Tibial nerve (tissue), 4 donors: ENCODE data around the gene RCL1. TPM values are rescaled to one million over a fixed set of nuclear protein-coding genes. Genes with fewer than 3 reads are reported as not detected.

Source experiments
- DNase-seq, 2 donors: peaks; one replicate each; pipeline ENCODE4 v3.0.0-alpha.2; 2019; ENCODE audit warnings: low spot score in 2 of 2
- H3K27ac ChIP-seq, 4 donors: fragments of 200-600 bp; sonication (generic) in 3 of 4; one replicate each; pipeline ENCODE4 v1.5.1; 2017 to 2019; ENCODE audit warnings: mild to moderate bottlenecking in 1 of 4
- H3K27me3 ChIP-seq, 2 donors: fragments of 200-600 bp; sonication (generic) in 1 of 2; one replicate each; pipeline versions ENCODE4 v1.5.1 to v1.6.0; 2017 to 2019
- H3K36me3 ChIP-seq, 3 donors: fragments of 200-600 bp; sonication (generic); one replicate each; pipeline ENCODE4 v1.5.1; 2018 to 2019
- H3K4me1 ChIP-seq, 4 donors: fragments of 200-600 bp; sonication (generic) in 3 of 4; one replicate each; pipeline ENCODE4 v1.5.1; 2017 to 2019
- H3K4me3 ChIP-seq, 4 donors: fragments of 200-600 bp; sonication (generic) in 3 of 4; one replicate each; pipeline ENCODE4 v1.5.1; 2017 to 2019; ENCODE audit warnings: mild to moderate bottlenecking in 1 of 4, moderate library complexity in 1 of 4
- H3K9me3 ChIP-seq, 4 donors: fragments of 200-600 bp; sonication (generic) in 3 of 4; one replicate each; pipeline ENCODE4 v1.5.1; 2017 to 2019
- EP300 ChIP-seq, 2 donors: sonication (generic); formaldehyde crosslinking; IDR thresholded peaks; one replicate each; pipeline ENCODE4 v1.6.1; 2017; ENCODE audit warnings: antibody characterized with exemption in 2 of 2, mild to moderate bottlenecking in 1 of 2
- POLR2A ChIP-seq, 2 donors: fragments of 450-650 bp; IDR thresholded peaks; one replicate each; pipeline ENCODE4 v1.6.1; 2017; ENCODE audit warnings: antibody characterized with exemption in 2 of 2, mild to moderate bottlenecking in 2 of 2, moderate library complexity in 2 of 2
- WGBS, 2 donors: methylation state at CpG; one replicate each; pipeline ENCODE4 v1.1.5; 2018; 5-methylcytosine and 5-hydroxymethylcytosine counted together
- total RNA-seq, 4 donors: library from RNA; depleted of rRNA; stranded (reverse); fragments of >200 nt; gene quantifications; one replicate each; pipeline ENCODE4 v1.1.0, GENCODE V29; 2016
- TF ChIP-seq, protein P1 (sequence below), 5 experiments: fragments of 200-600 bp in 3 of 5; fragments of 450-650 bp in 2 of 5; sonication (generic) in 3 of 5; IDR thresholded peaks; one replicate each; pipeline ENCODE4 v1.5.1; 2016 to 2019; ENCODE audit warnings: antibody characterized with exemption in 5 of 5, mild to moderate bottlenecking in 3 of 5, moderate library complexity in 2 of 5

Gene RCL1
- total RNA-seq, 4 donors from 2014 or later: 54.8 to 85.3 (median 64.0) TPM

DNA sequence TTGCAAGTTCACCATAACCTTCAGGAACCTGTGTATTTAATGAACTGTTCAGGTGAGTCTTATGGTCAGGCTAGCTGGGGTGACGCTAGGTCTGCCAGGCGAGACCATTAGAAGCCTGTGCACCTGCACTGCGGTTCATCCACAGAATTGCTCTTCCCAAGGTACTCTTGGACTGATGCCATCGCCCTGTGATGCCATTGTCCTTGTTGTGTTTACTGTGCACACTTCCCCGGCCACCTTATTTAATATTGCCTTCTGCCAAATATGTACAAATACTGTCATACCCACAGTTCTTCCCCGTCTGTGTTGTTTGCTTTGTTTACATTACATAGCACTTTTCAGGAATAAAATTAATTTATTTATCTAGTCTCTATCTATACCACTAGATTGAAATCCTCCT, 66.3 kb downstream of the RCL1 start:
- TF ChIP-seq POLR2A (IDR thresholded peaks at IDR 0.05) (no peak), EP300 (IDR thresholded peaks at IDR 0.05) (no peak)
- H3K27me3 ChIP-seq: no peaks in the 10 kb centered on the region
- WGBS, 2 donors: 94% methylated on average over 6 of the region's 6 CpGs
- peaks cover 0 to 71% (median 4%) of the 10 kb centered on the region in 3 donors for H3K36me3 ChIP-seq
- peaks cover 0 to 31% (median 0%) of the 10 kb centered on the region in 4 donors for H3K4me1 ChIP-seq
- no peak for DNase-seq
- no peak overlapping the region for H3K27ac ChIP-seq
- no peaks in the 10 kb centered on the region for H3K9me3 ChIP-seq
- no peak overlapping the region for H3K4me3 ChIP-seq

GRCh38 chr9:4860383-4860782, 67.6 kb downstream of the RCL1 start:
- TF ChIP-seq, protein P1, sequence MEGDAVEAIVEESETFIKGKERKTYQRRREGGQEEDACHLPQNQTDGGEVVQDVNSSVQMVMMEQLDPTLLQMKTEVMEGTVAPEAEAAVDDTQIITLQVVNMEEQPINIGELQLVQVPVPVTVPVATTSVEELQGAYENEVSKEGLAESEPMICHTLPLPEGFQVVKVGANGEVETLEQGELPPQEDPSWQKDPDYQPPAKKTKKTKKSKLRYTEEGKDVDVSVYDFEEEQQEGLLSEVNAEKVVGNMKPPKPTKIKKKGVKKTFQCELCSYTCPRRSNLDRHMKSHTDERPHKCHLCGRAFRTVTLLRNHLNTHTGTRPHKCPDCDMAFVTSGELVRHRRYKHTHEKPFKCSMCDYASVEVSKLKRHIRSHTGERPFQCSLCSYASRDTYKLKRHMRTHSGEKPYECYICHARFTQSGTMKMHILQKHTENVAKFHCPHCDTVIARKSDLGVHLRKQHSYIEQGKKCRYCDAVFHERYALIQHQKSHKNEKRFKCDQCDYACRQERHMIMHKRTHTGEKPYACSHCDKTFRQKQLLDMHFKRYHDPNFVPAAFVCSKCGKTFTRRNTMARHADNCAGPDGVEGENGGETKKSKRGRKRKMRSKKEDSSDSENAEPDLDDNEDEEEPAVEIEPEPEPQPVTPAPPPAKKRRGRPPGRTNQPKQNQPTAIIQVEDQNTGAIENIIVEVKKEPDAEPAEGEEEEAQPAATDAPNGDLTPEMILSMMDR (IDR thresholded peaks at IDR 0.05): no peak
- no peak for TF ChIP-seq POLR2A (IDR thresholded peaks at IDR 0.05)
- H3K27me3 ChIP-seq: no peaks in the 10 kb centered on the region
- peaks cover 0 to 68% (median 4%) of the 10 kb centered on the region in 3 donors for H3K36me3 ChIP-seq
- H3K27ac ChIP-seq: no peak overlapping the region
- H3K4me3 ChIP-seq: no peak overlapping the region
- H3K4me1 ChIP-seq: peaks cover 0 to 24% (median 0%) of the 10 kb centered on the region in 4 donors
- WGBS, 2 donors: 50 to 68% methylated on average over 2 of the region's 2 CpGs
- no peak for DNase-seq
- H3K9me3 ChIP-seq: no peaks in the 10 kb centered on the region

- DNase-seq: no peak
Observed at GRCh38 chr9:4861145-4861544, 68.4 kb downstream of the RCL1 start.

GRCh38 chr9:4861736-4862451, 69.2 kb downstream of the RCL1 start:
- Histone ChIP-seq H3K4me1 (peaks cover 0 to 10% (median 0%) of the 10 kb centered on the region in 4 donors), H3K27me3 (no peaks in the 10 kb centered on the region), H3K36me3 (peaks cover 0 to 53% (median 4%) of the 10 kb centered on the region in 3 donors), H3K4me3 (no peak overlapping the region), H3K27ac (no peak overlapping the region), H3K9me3 (no peaks in the 10 kb centered on the region)
- TF ChIP-seq POLR2A (IDR thresholded peaks at IDR 0.05) (no peak), EP300 (IDR thresholded peaks at IDR 0.05) (no peak)
- TF ChIP-seq, protein P1 (IDR thresholded peaks at IDR 0.05): no peak
- no peak for DNase-seq
- WGBS, 2 donors: 94% methylated on average over 7 of the region's 7 CpGs

More at GRCh38 chr9:4861145-4861544, 68.4 kb downstream of the RCL1 start:
- 88 to 97% methylated on average over 2 of the region's 2 CpGs for WGBS, 2 donors
- no peak overlapping the region for H3K27ac ChIP-seq
- H3K36me3 ChIP-seq: peaks cover 0 to 60% (median 4%) of the 10 kb centered on the region in 3 donors
- peaks cover 0 to 16% (median 0%) of the 10 kb centered on the region in 4 donors for H3K4me1 ChIP-seq
- TF ChIP-seq POLR2A (IDR thresholded peaks at IDR 0.05): no peak
- TF ChIP-seq, protein P1 (IDR thresholded peaks at IDR 0.05): no peak
- no peaks in the 10 kb centered on the region for H3K9me3 ChIP-seq
- no peaks in the 10 kb centered on the region for H3K27me3 ChIP-seq
- H3K4me3 ChIP-seq: no peak overlapping the region

DNA sequence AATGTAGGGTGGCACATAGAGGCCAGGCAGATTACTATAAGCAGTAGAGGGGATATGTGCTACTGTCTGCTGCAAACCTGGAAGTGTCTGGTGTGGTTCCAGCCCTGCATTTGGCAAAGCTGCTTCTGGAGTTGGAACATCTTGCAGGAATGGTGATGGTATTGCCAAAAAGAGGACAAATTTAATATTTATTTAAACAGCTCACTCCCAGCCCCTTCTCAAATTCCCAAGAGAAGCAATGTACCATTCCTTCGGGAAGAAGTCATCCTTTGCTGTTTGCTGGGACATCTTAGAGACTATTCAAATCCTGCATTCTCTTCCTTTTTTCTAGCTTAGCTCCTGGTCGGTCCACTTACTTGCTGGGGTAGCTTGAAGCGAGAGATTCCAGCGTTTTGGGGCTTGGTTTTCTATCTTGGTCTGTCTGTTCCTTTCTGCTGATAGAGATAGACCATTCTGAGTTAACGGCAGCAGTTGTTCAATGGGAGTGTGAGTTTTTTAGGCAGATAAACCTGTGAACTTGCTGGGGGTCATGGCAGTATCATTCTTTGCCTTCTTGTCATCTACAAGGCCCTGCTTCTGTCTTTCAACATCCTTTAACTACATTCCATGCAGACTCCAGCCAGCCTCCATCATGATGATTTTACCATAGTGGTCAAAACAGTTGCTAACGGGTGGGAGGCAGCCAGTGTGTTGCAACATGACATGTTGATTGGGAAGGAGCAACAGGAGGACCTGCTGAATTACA, 69.9 kb downstream of the RCL1 start:
- no peak for TF ChIP-seq POLR2A (IDR thresholded peaks at IDR 0.05)
- TF ChIP-seq, protein P1 (IDR thresholded peaks at IDR 0.05): no peak
- no peak for TF ChIP-seq EP300 (IDR thresholded peaks at IDR 0.05)

More for the DNA sequence above, 69.9 kb downstream of the RCL1 start:
- DNase-seq: no peak
- H3K4me1 ChIP-seq: peaks cover 0 to 10% (median 0%) of the 10 kb centered on the region in 4 donors
- H3K27ac ChIP-seq: no peak overlapping the region
- H3K9me3 ChIP-seq: no peaks in the 10 kb centered on the region
- WGBS, 2 donors: 93 to 94% methylated on average over 6 of the region's 6 CpGs
- no peak overlapping the region for H3K4me3 ChIP-seq
- peaks cover 0 to 50% (median 4%) of the 10 kb centered on the region in 3 donors for H3K36me3 ChIP-seq
- H3K27me3 ChIP-seq: no peaks in the 10 kb centered on the region
